ENCODE results near the gene EDAR. TPM values are rescaled to one million over a fixed set of nuclear protein-coding genes. Genes with fewer than 3 reads are reported as not detected.

The EDAR gene
- total and polyA plus RNA-seq, 10 of the 15 experiments (the other 5 are each of a cell fraction or from before 2014, with no cell fraction given), result 0.04 TPM; not detected in 9

DNA sequence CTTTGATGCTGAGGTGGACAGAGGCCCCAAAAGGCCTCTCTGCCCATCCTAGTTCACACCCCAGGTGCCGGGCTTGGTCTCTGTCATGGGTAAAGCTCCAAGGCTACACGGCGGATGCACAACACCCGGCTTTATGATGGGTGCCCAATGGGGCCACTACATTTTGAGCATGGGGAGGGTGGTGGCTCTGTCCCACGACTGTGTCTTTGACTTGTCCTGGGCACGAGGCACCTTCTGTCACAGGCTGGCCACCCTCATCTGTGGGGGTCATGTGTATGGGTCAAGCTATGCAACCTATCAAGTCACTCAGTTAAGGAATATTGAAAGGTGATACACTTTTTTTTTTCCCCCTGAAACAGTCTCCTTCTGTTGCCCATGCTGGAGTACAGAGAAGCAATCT, 63.7 kb downstream of the EDAR start:
- Histone ChIP-seq H4K20me1 (ENCODE audit: control insufficient read depth, insufficient read depth) (no peaks in the 10 kb centered on the region), H3K27me3 (replicated peaks in 1 of 2; ENCODE audit: control insufficient read depth in 2 of 2, insufficient read depth in 2 of 2, low read length in 1 of 2) (peaks cover 0 to 3% of the 10 kb centered on the region in 2 experiments; a peak in 2 of 4 replicates), H3K9ac (ENCODE audit: control insufficient read depth, insufficient read depth, low read length) (no peak overlapping the region), H3K27ac (ENCODE audit: control insufficient read depth, insufficient read depth) (no peak overlapping the region), H3K79me2 (ENCODE audit: control insufficient read depth, insufficient read depth, low read length) (no peaks in the 10 kb centered on the region), H3K36me3 (ENCODE audit: control insufficient read depth in 2 of 2, insufficient read depth in 2 of 2, low read length in 1 of 2) (no peaks in the 10 kb centered on the region), H3K4me3 (no peak overlapping the region), H3K4me2 (ENCODE audit: control insufficient read depth, insufficient read depth) (no peak overlapping the region), H3K4me1 (ENCODE audit: control insufficient read depth, insufficient read depth, low read length) (no peaks in the 10 kb centered on the region), H3K9me3 (replicated peaks; ENCODE audit: control insufficient read depth, insufficient read depth, low read length) (no peaks in the 10 kb centered on the region), H2AFZ (ENCODE audit: control insufficient read depth, low read depth, low read length) (no peak overlapping the region)
- FAIRE-seq, result no peak
- BruUV-seq (replicated peaks), result no TSS peak
- TF ChIP-seq, protein P1, sequence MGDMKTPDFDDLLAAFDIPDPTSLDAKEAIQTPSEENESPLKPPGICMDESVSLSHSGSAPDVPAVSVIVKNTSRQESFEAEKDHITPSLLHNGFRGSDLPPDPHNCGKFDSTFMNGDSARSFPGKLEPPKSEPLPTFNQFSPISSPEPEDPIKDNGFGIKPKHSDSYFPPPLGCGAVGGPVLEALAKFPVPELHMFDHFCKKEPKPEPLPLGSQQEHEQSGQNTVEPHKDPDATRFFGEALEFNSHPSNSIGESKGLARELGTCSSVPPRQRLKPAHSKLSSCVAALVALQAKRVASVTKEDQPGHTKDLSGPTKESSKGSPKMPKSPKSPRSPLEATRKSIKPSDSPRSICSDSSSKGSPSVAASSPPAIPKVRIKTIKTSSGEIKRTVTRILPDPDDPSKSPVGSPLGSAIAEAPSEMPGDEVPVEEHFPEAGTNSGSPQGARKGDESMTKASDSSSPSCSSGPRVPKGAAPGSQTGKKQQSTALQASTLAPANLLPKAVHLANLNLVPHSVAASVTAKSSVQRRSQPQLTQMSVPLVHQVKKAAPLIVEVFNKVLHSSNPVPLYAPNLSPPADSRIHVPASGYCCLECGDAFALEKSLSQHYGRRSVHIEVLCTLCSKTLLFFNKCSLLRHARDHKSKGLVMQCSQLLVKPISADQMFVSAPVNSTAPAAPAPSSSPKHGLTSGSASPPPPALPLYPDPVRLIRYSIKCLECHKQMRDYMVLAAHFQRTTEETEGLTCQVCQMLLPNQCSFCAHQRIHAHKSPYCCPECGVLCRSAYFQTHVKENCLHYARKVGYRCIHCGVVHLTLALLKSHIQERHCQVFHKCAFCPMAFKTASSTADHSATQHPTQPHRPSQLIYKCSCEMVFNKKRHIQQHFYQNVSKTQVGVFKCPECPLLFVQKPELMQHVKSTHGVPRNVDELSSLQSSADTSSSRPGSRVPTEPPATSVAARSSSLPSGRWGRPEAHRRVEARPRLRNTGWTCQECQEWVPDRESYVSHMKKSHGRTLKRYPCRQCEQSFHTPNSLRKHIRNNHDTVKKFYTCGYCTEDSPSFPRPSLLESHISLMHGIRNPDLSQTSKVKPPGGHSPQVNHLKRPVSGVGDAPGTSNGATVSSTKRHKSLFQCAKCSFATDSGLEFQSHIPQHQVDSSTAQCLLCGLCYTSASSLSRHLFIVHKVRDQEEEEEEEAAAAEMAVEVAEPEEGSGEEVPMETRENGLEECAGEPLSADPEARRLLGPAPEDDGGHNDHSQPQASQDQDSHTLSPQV (IDR thresholded peaks at IDR 0.05), result no peak
- TF ChIP-seq HCFC1 (IDR thresholded peaks at IDR 0.05; ENCODE audit: low read length) (no peak), SUPT20H (IDR thresholded peaks at IDR 0.05; ENCODE audit: borderline replicate concordance, control insufficient read depth, low read depth, low read length) (no peak)
- SMC1A ChIA-PET (ENCODE audit: uncharacterized antibody, unreplicated experiment), result no interaction called here
- no peak for DNase-seq (ENCODE audit: low read depth, low spot score)
- 36% methylated on average over 6 of the region's 6 CpGs for WGBS (ENCODE audit: insufficient coverage, insufficient replicate concordance, low lambda C conversion rate, missing lambda C conversion rate)
- in situ Hi-C loops (cut with MboI), result no loop called here
- intact Hi-C loops (cut with micrococcal nuclease; ENCODE audit: unreplicated experiment), result loop anchor here (5.0 kb wide), 1 partner anchor 62 kb away; the partner anchor contains the start of gene EDAR
- POLR2A ChIA-PET, result no interaction called here
- RAD21 ChIA-PET (ENCODE audit: unreplicated experiment), result no interaction called here
- ATAC-seq, result no peak
- CTCF ChIA-PET, result interaction anchor here (0.7 to 1.0 kb wide), 2 partner anchors 71 to 133 kb away, joined by 3 read pairs; no protein-coding TSS in a partner anchor
